Measurements from ENCODE around the gene GCLC. TPM values are rescaled to one million over a fixed set of nuclear protein-coding genes. Genes with fewer than 3 reads are reported as not detected.

The GCLC gene
- total and polyA plus RNA-seq, 2 donors (not counting 1 experiment from before 2014, with no cell fraction given), result 10.7 to 25.8 TPM

GRCh38 chr6:53493635-53494025, 51.3 kb downstream of the GCLC start:
- no peaks in the 10 kb centered on the region for H3K36me3 ChIP-seq (replicated peaks in 1 of 2; ENCODE audit: control extremely low read depth in 1 of 2, control insufficient read depth in 1 of 2, extremely low read depth in 1 of 2, insufficient read depth in 2 of 2, low read length in 1 of 2)
- no peaks in the 10 kb centered on the region for H3K4me1 Mint-ChIP-seq
- H3K4me1 ChIP-seq (ENCODE audit: control insufficient read depth in 2 of 2, insufficient read depth in 2 of 2, low read length in 2 of 2), result peaks cover 0 to 2% of the 10 kb centered on the region in 2 donors
- no peaks in the 10 kb centered on the region for H3K79me2 ChIP-seq (ENCODE audit: control insufficient read depth, insufficient read depth, low read length)
- POLR2A ChIA-PET, result no interaction called here
- WGBS (ENCODE audit: insufficient coverage), result no CpG with 5 or more reads among the region's 2 CpGs
- H3K4me3 Mint-ChIP-seq, result no peak overlapping the region
- no peak overlapping the region for H3K27ac Mint-ChIP-seq
- DNase-seq, result no peak
- H4K20me1 ChIP-seq (ENCODE audit: control insufficient read depth, insufficient read depth, low read length, poor library complexity, severe bottlenecking), result no peaks in the 10 kb centered on the region
- no peak overlapping the region for H3K4me2 ChIP-seq (replicated peaks; ENCODE audit: low read depth, low read length, poor library complexity, severe bottlenecking)
- H3K9me3 ChIP-seq (ENCODE audit: control extremely low read depth in 1 of 3, control insufficient read depth in 2 of 3, insufficient read depth in 1 of 3, low read length in 2 of 3), result no peaks in the 10 kb centered on the region
- no peaks in the 10 kb centered on the region for H3K27me3 ChIP-seq (replicated peaks in 1 of 4; ENCODE audit: control extremely low read depth in 1 of 4, control insufficient read depth in 3 of 4, insufficient read depth in 4 of 4, low read length in 3 of 4)
- H2AFZ ChIP-seq (ENCODE audit: insufficient read depth, low read depth, low read length, poor library complexity, severe bottlenecking), result no peak overlapping the region
- H3K27me3 Mint-ChIP-seq, result no peaks in the 10 kb centered on the region
- TF ChIP-seq CTCF (IDR thresholded peaks at IDR 0.05), result no peak
- TF ChIP-seq EZH2 (IDR thresholded peaks at IDR 0.05; ENCODE audit: borderline replicate concordance, insufficient read depth, low read depth, low read length, poor library complexity, severe bottlenecking), result no peak
- H3K4me3 ChIP-seq (ENCODE audit: control extremely low read depth in 1 of 5, extremely low read depth in 1 of 5, insufficient read depth in 1 of 5, low read depth in 2 of 5, low read length in 4 of 5), result no peak overlapping the region
- no peaks in the 10 kb centered on the region for H3K9me3 Mint-ChIP-seq (ENCODE audit: insufficient read depth)
- CTCF ChIA-PET, result interaction anchor here (0.8 to 9.1 kb wide), 33 partner anchors 10 to 391 kb away, joined by 3 to 270 read pairs (median 5); partner anchors contain the start of gene GCLC
- intact Hi-C loops (cut with micrococcal nuclease), result loop anchor here (1.0 kb wide), 3 partner anchors 52 to 235 kb away; partner anchors contain the start of gene GCLC
- ATAC-seq (ENCODE audit: low read depth), result no peak
- no peak overlapping the region for H3K9ac ChIP-seq (ENCODE audit: low read length)
- no peak overlapping the region for H3K27ac ChIP-seq (ENCODE audit: low read length in 2 of 2)

GRCh38 chr6:53492860-53493634, 51.9 kb downstream of the GCLC start:
- 47% methylated on average over 5 of the region's 11 CpGs for WGBS (ENCODE audit: insufficient coverage)
- Histone ChIP-seq H2AFZ (ENCODE audit: insufficient read depth, low read depth, low read length, poor library complexity, severe bottlenecking) (no peak overlapping the region), H3K9me3 (ENCODE audit: control extremely low read depth in 1 of 3, control insufficient read depth in 2 of 3, insufficient read depth in 1 of 3, low read length in 2 of 3) (no peaks in the 10 kb centered on the region), H3K9ac (ENCODE audit: low read length) (no peak overlapping the region), H3K27ac (ENCODE audit: low read length in 2 of 2) (no peak overlapping the region), H3K4me3 (ENCODE audit: control extremely low read depth in 1 of 5, extremely low read depth in 1 of 5, insufficient read depth in 1 of 5, low read depth in 2 of 5, low read length in 4 of 5) (no peak overlapping the region), H3K4me1 (ENCODE audit: control insufficient read depth in 2 of 2, insufficient read depth in 2 of 2, low read length in 2 of 2) (peaks cover 0 to 2% of the 10 kb centered on the region in 2 donors), H3K4me2 (replicated peaks; ENCODE audit: low read depth, low read length, poor library complexity, severe bottlenecking) (peak overlapping the region; percentile 17), H3K36me3 (replicated peaks in 1 of 2; ENCODE audit: control extremely low read depth in 1 of 2, control insufficient read depth in 1 of 2, extremely low read depth in 1 of 2, insufficient read depth in 2 of 2, low read length in 1 of 2) (no peaks in the 10 kb centered on the region), H4K20me1 (ENCODE audit: control insufficient read depth, insufficient read depth, low read length, poor library complexity, severe bottlenecking) (no peaks in the 10 kb centered on the region), H3K27me3 (replicated peaks in 1 of 4; ENCODE audit: control extremely low read depth in 1 of 4, control insufficient read depth in 3 of 4, insufficient read depth in 4 of 4, low read length in 3 of 4) (no peaks in the 10 kb centered on the region), H3K79me2 (ENCODE audit: control insufficient read depth, insufficient read depth, low read length) (no peaks in the 10 kb centered on the region)
- ATAC-seq (ENCODE audit: low read depth) (peak; percentile 41), DNase-seq (peak; percentile 64)
- intact Hi-C loops (cut with micrococcal nuclease), result loop anchor here (1.0 kb wide), 3 partner anchors 52 to 235 kb away; partner anchors contain the start of gene GCLC
- no peak overlapping the region for H3K4me3 Mint-ChIP-seq
- ChIA-PET CTCF (interaction anchor here (0.8 to 9.1 kb wide), 36 partner anchors 10 to 390 kb away, joined by 3 to 270 read pairs (median 4); partner anchors contain the start of gene GCLC), POLR2A (no interaction called here)
- TF ChIP-seq CTCF (IDR thresholded peaks at IDR 0.05), result peak; percentile 89
- TF ChIP-seq EZH2 (IDR thresholded peaks at IDR 0.05; ENCODE audit: borderline replicate concordance, insufficient read depth, low read depth, low read length, poor library complexity, severe bottlenecking), result no peak
- H3K4me1 Mint-ChIP-seq, result no peaks in the 10 kb centered on the region
- no peak overlapping the region for H3K27ac Mint-ChIP-seq
- H3K27me3 Mint-ChIP-seq, result no peaks in the 10 kb centered on the region
- no peaks in the 10 kb centered on the region for H3K9me3 Mint-ChIP-seq (ENCODE audit: insufficient read depth)

Measured in B cell (primary cell).